ENCODE results near the gene GNG7. TPM values are rescaled to one million over a fixed set of nuclear protein-coding genes. Genes with fewer than 3 reads are reported as not detected.
"Not testable (repeated sequence)": the region's sequence is repeated elsewhere in the genome, so short reads cannot be mapped to it uniquely, and the experiment has no call there.

The GNG7 gene
- total RNA-seq, 1 experiment from 2014 or later: 1.1 TPM

GRCh38 chr19:2509096-2509495, 193.4 kb downstream of the GNG7 start:
- H3K27ac ChIP-seq (ENCODE audit: low read length): no peak overlapping the region
- no peak overlapping the region for H2AFZ ChIP-seq (ENCODE audit: low read length)
- ATAC-seq (no peak), DNase-seq (no peak)
- no peaks in the 10 kb centered on the region for H3K9me3 ChIP-seq (ENCODE audit: low read length)
- TF ChIP-seq CTCF (conservative IDR thresholded peaks at IDR 0.05; ENCODE audit: low read depth, low read length): no peak
- no peak for TF ChIP-seq EZH2 (IDR thresholded peaks at IDR 0.05; ENCODE audit: low read length, unreplicated experiment)
- TF ChIP-seq EZH2phosphoT487 (IDR thresholded peaks at IDR 0.05; ENCODE audit: borderline replicate concordance, low read length): no peak
- intact Hi-C loops (cut with micrococcal nuclease): no loop called here
- H3K79me2 ChIP-seq (ENCODE audit: low read length): no peaks in the 10 kb centered on the region
- no peak overlapping the region for H3K4me3 ChIP-seq (ENCODE audit: low read length)
- H3K9ac ChIP-seq (ENCODE audit: low read length): no peak overlapping the region
- no peaks in the 10 kb centered on the region for H3K27me3 ChIP-seq (ENCODE audit: low read length)
- CTCF ChIA-PET: no interaction called here
- H4K20me1 ChIP-seq (ENCODE audit: low read length): no peaks in the 10 kb centered on the region
- H3K4me1 ChIP-seq (ENCODE audit: insufficient read depth, low read length): peaks cover 2% of the 10 kb centered on the region
- H3K36me3 ChIP-seq (ENCODE audit: low read depth, low read length): no peaks in the 10 kb centered on the region
- no peak overlapping the region for H3K4me2 ChIP-seq (ENCODE audit: low read length)
- POLR2A ChIA-PET (ENCODE audit: unreplicated experiment): no interaction called here
- BruUV-seq (replicated peaks): no TSS peak
- no peaks in the 10 kb centered on the region for H3K9me2 ChIP-seq (replicated peaks; ENCODE audit: low read length)
- peaks cover 1% of the 10 kb centered on the region for H3F3A ChIP-seq (ENCODE audit: low read length, unreplicated experiment)

- CTCF ChIA-PET: interaction anchor here (0.5 to 0.7 kb wide), 2 partner anchors 72 to 352 kb away, joined by 3 to 8 read pairs; no protein-coding TSS in a partner anchor
- Histone ChIP-seq H3K79me2 (ENCODE audit: low read length) (no peaks in the 10 kb centered on the region), H3K4me1 (ENCODE audit: insufficient read depth, low read length) (peaks cover 14% of the 10 kb centered on the region)
These were observed 195.4 kb downstream of the GNG7 start for GRCh38 chr19:2507109-2507508.

GRCh38 chr19:2506656-2507055, 195.8 kb downstream of the GNG7 start:
- peak overlapping the region; percentile 82 for H3K27ac ChIP-seq (ENCODE audit: low read length)

More at GRCh38 chr19:2507109-2507508, 195.4 kb downstream of the GNG7 start:
- Histone ChIP-seq H3K9ac (ENCODE audit: low read length) (peak overlapping the region; percentile 48), H3K4me2 (ENCODE audit: low read length) (peak overlapping the region; percentile 67), H3K4me3 (ENCODE audit: low read length) (no peak overlapping the region), H3K27ac (ENCODE audit: low read length) (peak overlapping the region; percentile 82), H3F3A (ENCODE audit: low read length, unreplicated experiment) (peaks cover 3% of the 10 kb centered on the region), H3K36me3 (ENCODE audit: low read depth, low read length) (no peaks in the 10 kb centered on the region), H3K27me3 (ENCODE audit: low read length) (no peaks in the 10 kb centered on the region), H2AFZ (ENCODE audit: low read length) (0 out of 2 replicates have a peak overlapping the region, but pooled peaks have one; percentile 59), H4K20me1 (ENCODE audit: low read length) (no peaks in the 10 kb centered on the region), H3K9me2 (replicated peaks; ENCODE audit: low read length) (no peaks in the 10 kb centered on the region), H3K9me3 (ENCODE audit: low read length) (no peaks in the 10 kb centered on the region)
- POLR2A ChIA-PET (ENCODE audit: unreplicated experiment): interaction anchor here (0.8 kb wide), 1 partner anchor 31 kb away, joined by 4 read pairs; the partner anchor contains the start of gene GADD45B
- no TSS peak for BruUV-seq (replicated peaks)
- peak; percentile 89 for DNase-seq
- peak; percentile 71 for ATAC-seq
- intact Hi-C loops (cut with micrococcal nuclease): no loop called here
- no peak for TF ChIP-seq CTCF (conservative IDR thresholded peaks at IDR 0.05; ENCODE audit: low read depth, low read length)
- no peak for TF ChIP-seq EZH2phosphoT487 (IDR thresholded peaks at IDR 0.05; ENCODE audit: borderline replicate concordance, low read length)
- TF ChIP-seq EZH2 (IDR thresholded peaks at IDR 0.05; ENCODE audit: low read length, unreplicated experiment): no peak

More at GRCh38 chr19:2506656-2507055, 195.8 kb downstream of the GNG7 start:
- Histone ChIP-seq H2AFZ (ENCODE audit: low read length) (0 out of 2 replicates have a peak overlapping the region, but pooled peaks have one; percentile 59), H3K4me1 (ENCODE audit: insufficient read depth, low read length) (peaks cover 14% of the 10 kb centered on the region), H3K4me2 (ENCODE audit: low read length) (peak overlapping the region; percentile 67), H3K9ac (ENCODE audit: low read length) (peak overlapping the region; percentile 48)
- H3K4me3 ChIP-seq (ENCODE audit: low read length); H4K20me1 ChIP-seq (ENCODE audit: low read length); H3K79me2 ChIP-seq (ENCODE audit: low read length); H3K36me3 ChIP-seq (ENCODE audit: low read depth, low read length); H3K27me3 ChIP-seq (ENCODE audit: low read length); DNase-seq; intact Hi-C loops (cut with micrococcal nuclease); ATAC-seq; H3F3A ChIP-seq (ENCODE audit: low read length, unreplicated experiment); H3K9me2 ChIP-seq (replicated peaks; ENCODE audit: low read length); H3K9me3 ChIP-seq (ENCODE audit: low read length): not testable (repeated sequence)
- BruUV-seq (replicated peaks): TSS peak; percentile 79
- ChIA-PET CTCF (interaction anchor here (0.5 kb wide), 1 partner anchor 351 kb away, joined by 8 read pairs; no protein-coding TSS in a partner anchor), POLR2A (ENCODE audit: unreplicated experiment) (interaction anchor here (0.8 kb wide), 1 partner anchor 31 kb away, joined by 4 read pairs; the partner anchor contains the start of gene GADD45B)
